Vagina (tissue), 2 donors: ENCODE measurements around the gene SBK2. TPM values are rescaled to one million over a fixed set of nuclear protein-coding genes. Genes with fewer than 3 reads are reported as not detected.

Experiments
- DNase-seq, 2 donors: peaks; one replicate each; pipeline ENCODE4 v3.0.0-alpha.2; 2017; ENCODE audit errors: extremely low spot score in 2 of 2
- H3K27ac ChIP-seq: fragments of 200-600 bp; sonication (generic); one replicate; pipeline ENCODE4 v1.5.1; 2019
- H3K27me3 ChIP-seq: fragments of 200-600 bp; sonication (generic); one replicate; pipeline ENCODE4 v1.5.1; 2019
- H3K36me3 ChIP-seq, 2 donors: fragments of 200-600 bp; sonication (generic); one replicate each; pipeline ENCODE4 v1.5.1; 2017 to 2019
- H3K4me1 ChIP-seq: fragments of 200-600 bp; sonication (generic); one replicate; pipeline ENCODE4 v1.5.1; 2019
- H3K4me3 ChIP-seq, 2 donors: fragments of 200-600 bp; sonication (generic); 1 replicate in 1 of 2; 2 replicates in 1 of 2; pipeline ENCODE4 v1.5.1; 2016 to 2019
- H3K9me3 ChIP-seq: fragments of 200-600 bp; sonication (generic); one replicate; pipeline ENCODE4 v1.5.1; 2019
- CTCF ChIP-seq, 3 experiments: fragments of 450-650 bp in 2 of 3; fragments of 200-600 bp in 1 of 3; sonication (generic) in 1 of 3; IDR thresholded peaks; one replicate each; pipeline ENCODE4 v1.5.1; 2017 to 2019; ENCODE audit warnings: antibody characterized with exemption in 3 of 3, mild to moderate bottlenecking in 2 of 3, moderate library complexity in 2 of 3
- POLR2A ChIP-seq, 2 donors: fragments of 450-650 bp; IDR thresholded peaks; one replicate each; pipeline ENCODE4 v1.6.1; 2017; ENCODE audit warnings: antibody characterized with exemption in 2 of 2, mild to moderate bottlenecking in 2 of 2, moderate library complexity in 2 of 2
- POLR2AphosphoS5 ChIP-seq, 2 donors: sonication (generic); formaldehyde crosslinking; IDR thresholded peaks; one replicate each; pipeline ENCODE4 v1.9.0; 2017; ENCODE audit warnings: antibody characterized with exemption in 2 of 2, mild to moderate bottlenecking in 2 of 2, low read depth in 1 of 2; ENCODE audit not compliant: insufficient read depth in 1 of 2
- intact Hi-C: fragments of 100-400 bp; cut with DNase I; formaldehyde crosslinking; loops from one replicate; pipeline ENCODE4 v1.15.1; 2023
- total RNA-seq: library from RNA; depleted of rRNA; stranded (reverse); fragments of >200 nt; gene quantifications from one replicate; pipeline ENCODE4 v1.2.3, GENCODE V29; 2016

The SBK2 gene
- total RNA-seq, 1 donor from 2014 or later, result not detected

DNA sequence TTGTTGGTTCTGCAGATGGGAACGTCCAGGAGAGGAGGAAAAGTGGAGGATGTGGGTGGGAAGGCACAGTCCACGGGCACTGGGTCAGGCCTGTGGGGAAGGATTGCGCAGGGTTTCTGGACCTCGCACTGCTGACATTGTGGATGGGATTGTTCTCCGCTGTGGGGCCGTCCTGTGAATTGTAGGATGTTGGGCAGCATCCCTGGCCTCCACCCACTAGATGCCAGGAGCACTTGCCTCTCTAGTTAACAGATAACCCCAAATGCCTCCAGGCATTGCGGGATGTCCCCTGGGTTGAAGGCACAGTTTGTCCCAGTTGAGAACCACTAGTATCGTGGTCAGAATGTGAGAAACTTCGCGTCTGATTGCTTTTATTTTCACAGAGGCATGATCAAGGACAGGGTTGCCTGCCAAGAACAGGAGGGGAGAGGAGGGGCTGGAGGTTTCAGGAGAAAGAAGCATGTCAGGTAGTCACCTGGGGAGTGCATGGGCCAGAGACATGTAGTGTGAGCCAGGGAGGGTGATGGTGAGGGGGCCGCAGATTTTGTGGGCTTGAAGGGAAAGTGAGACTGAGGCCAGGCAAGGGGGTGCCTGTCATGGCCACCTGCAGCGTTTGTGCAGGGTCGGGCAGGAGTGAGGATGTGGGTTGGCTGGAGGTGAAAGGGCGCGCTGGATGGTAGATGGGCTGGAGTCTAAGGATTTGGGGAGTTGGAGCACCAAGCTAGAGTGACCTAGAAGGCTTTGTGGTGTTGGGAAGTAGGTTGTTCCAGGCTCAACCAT lies 57.3 kb downstream of the SBK2 start:
- Histone ChIP-seq H3K27ac (no peak overlapping the region), H3K9me3 (no peaks in the 10 kb centered on the region), H3K4me1 (peaks cover 38% of the 10 kb centered on the region), H3K4me3 (no peak overlapping the region), H3K36me3 (no peaks in the 10 kb centered on the region), H3K27me3 (no peaks in the 10 kb centered on the region)
- no peak for DNase-seq
- TF ChIP-seq POLR2AphosphoS5 (IDR thresholded peaks at IDR 0.05; ENCODE audit: insufficient read depth in 1 of 2, low read depth in 1 of 2) (no peak), CTCF (IDR thresholded peaks at IDR 0.05) (no peak), POLR2A (IDR thresholded peaks at IDR 0.05) (no peak)
- intact Hi-C loops, result no loop called here

DNA sequence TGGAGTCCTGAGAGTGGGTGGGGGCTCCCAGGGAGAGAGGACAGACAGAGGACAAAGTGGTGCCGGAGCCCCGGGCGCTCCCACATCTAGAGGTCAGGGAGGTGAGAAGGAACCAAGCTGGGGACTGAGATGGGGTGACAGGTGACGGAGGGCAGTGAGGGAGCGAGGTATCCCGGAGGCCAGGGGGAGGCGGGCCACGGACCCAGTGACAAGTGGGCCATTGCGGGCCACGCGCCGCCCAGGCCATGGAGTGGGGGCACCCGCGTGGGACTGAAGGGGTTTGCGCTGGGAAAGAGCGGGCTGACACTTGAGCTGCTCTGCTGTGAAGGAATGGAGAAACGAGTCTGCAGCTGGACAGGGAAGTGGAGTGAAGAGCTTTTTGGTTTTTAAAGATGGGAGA lies 57.9 kb downstream of the SBK2 start:
- Histone ChIP-seq H3K27ac (no peak overlapping the region), H3K4me3 (no peak overlapping the region), H3K4me1 (peaks cover 38% of the 10 kb centered on the region), H3K36me3 (no peaks in the 10 kb centered on the region), H3K27me3 (no peaks in the 10 kb centered on the region), H3K9me3 (no peaks in the 10 kb centered on the region)
- no peak for DNase-seq
- intact Hi-C loops, result no loop called here
- TF ChIP-seq CTCF (IDR thresholded peaks at IDR 0.05) (no peak), POLR2AphosphoS5 (IDR thresholded peaks at IDR 0.05; ENCODE audit: insufficient read depth in 1 of 2, low read depth in 1 of 2) (no peak), POLR2A (IDR thresholded peaks at IDR 0.05) (no peak)

Other genes starting within 250 kb of the SBK2 start
- gene TMEM150B, start 211.8 kb downstream of the SBK2 start, total RNA-seq, result not detected
- 19.2 TPM for gene KMT5C, start 197.3 kb downstream of the SBK2 start, total RNA-seq
- gene COX6B2, start 182.4 kb downstream of the SBK2 start, total RNA-seq, result 5.2 TPM
- gene GARIN5B, start 173.9 kb downstream of the SBK2 start, total RNA-seq, result not detected
- not detected for gene IL11, start 166.7 kb downstream of the SBK2 start, total RNA-seq
- gene TMEM190, start 160.3 kb downstream of the SBK2 start, total RNA-seq, result not detected
- 5.9 TPM for gene TMEM238, start 152.8 kb downstream of the SBK2 start, total RNA-seq
- 1,166 TPM for gene RPL28, start 151.2 kb downstream of the SBK2 start, total RNA-seq
- 22.3 TPM for gene UBE2S, start 129.3 kb downstream of the SBK2 start, total RNA-seq
- gene SHISA7, start 93.8 kb downstream of the SBK2 start, total RNA-seq, result 0.25 TPM
- 61.4 TPM for gene ISOC2, start 75.5 kb downstream of the SBK2 start, total RNA-seq
- gene C19orf85, start 72.4 kb downstream of the SBK2 start, total RNA-seq, result not detected
- gene ZNF628, start 60.5 kb downstream of the SBK2 start, total RNA-seq, result 2.7 TPM
- 14.2 TPM for gene NAT14, start 51.9 kb downstream of the SBK2 start, total RNA-seq
- 13.5 TPM for gene SSC5D, start 48.7 kb downstream of the SBK2 start, total RNA-seq
- gene SBK3, start 8.4 kb upstream of the SBK2 start, total RNA-seq, result not detected
- 3.2 TPM for gene ZNF579, start 43.7 kb upstream of the SBK2 start, total RNA-seq
- 5.4 TPM for gene FIZ1, start 62.4 kb upstream of the SBK2 start, total RNA-seq
- 15.5 TPM for gene ZNF524, start 63.2 kb upstream of the SBK2 start, total RNA-seq
- 8.8 TPM for gene ZNF865, start 68.5 kb upstream of the SBK2 start, total RNA-seq
- gene ZNF784, start 87.4 kb upstream of the SBK2 start, total RNA-seq, result 5.2 TPM
- 30.9 TPM for gene ZNF580, start 103.9 kb upstream of the SBK2 start, total RNA-seq
- 15.5 TPM for gene ZNF581, start 106.5 kb upstream of the SBK2 start, total RNA-seq
- 8.3 TPM for gene CCDC106, start 111.1 kb upstream of the SBK2 start, total RNA-seq
- gene U2AF2, start 117.9 kb upstream of the SBK2 start, total RNA-seq, result 145 TPM
- gene EPN1, start 138.1 kb upstream of the SBK2 start, total RNA-seq, result 43.7 TPM
- gene NLRP9, start 201.3 kb upstream of the SBK2 start, total RNA-seq, result not detected
- not detected for gene RFPL4A, start 222.0 kb upstream of the SBK2 start, total RNA-seq
- not detected for gene RFPL4AL1, start 232.0 kb upstream of the SBK2 start, total RNA-seq